Testis (tissue), 3 donors: ENCODE data around the gene IFT57. TPM values are rescaled to one million over a fixed set of nuclear protein-coding genes. Genes with fewer than 3 reads are reported as not detected.

ENCODE experiments used
- DNase-seq: peaks from one replicate; pipeline ENCODE4 v3.0.0-alpha.2; 2019
- H3K27ac ChIP-seq, 2 donors: fragments of 200-600 bp; sonication (generic); one replicate each; pipeline ENCODE4 v1.5.1; 2019
- H3K27me3 ChIP-seq: fragments of 200-600 bp; sonication (generic); one replicate; pipeline ENCODE4 v1.5.1; 2019
- H3K36me3 ChIP-seq: fragments of 200-600 bp; sonication (generic); one replicate; pipeline ENCODE4 v1.5.1; 2017; ENCODE audit warnings: low read depth; ENCODE audit errors: missing control alignments
- H3K4me1 ChIP-seq: fragments of 200-600 bp; sonication (generic); one replicate; pipeline ENCODE4 v1.5.1; 2019
- H3K4me3 ChIP-seq, 2 donors: fragments of 200-600 bp; sonication (generic); one replicate each; pipeline ENCODE4 v1.5.1; 2017 to 2019
- H3K9me3 ChIP-seq: fragments of 200-600 bp; sonication (generic); one replicate; pipeline ENCODE4 v1.5.1; 2017
- CTCF ChIP-seq, 3 experiments: fragments of 450-650 bp in 2 of 3; fragments of 200-600 bp in 1 of 3; sonication (generic) in 1 of 3; IDR thresholded peaks; one replicate each; pipeline ENCODE4 v1.5.1; 2016 to 2019; ENCODE audit warnings: antibody characterized with exemption in 3 of 3, mild to moderate bottlenecking in 2 of 3, moderate library complexity in 1 of 3
- POLR2A ChIP-seq: fragments of 450-650 bp; IDR thresholded peaks from one replicate; pipeline ENCODE4 v1.6.1; 2017; ENCODE audit warnings: antibody characterized with exemption, mild to moderate bottlenecking, moderate library complexity
- WGBS, 2 donors: methylation state at CpG; one replicate each; pipeline ENCODE4 v1.1.5; 2018; 5-methylcytosine and 5-hydroxymethylcytosine counted together
- intact Hi-C: fragments of 100-400 bp; cut with DNase I; formaldehyde crosslinking; loops from one replicate; pipeline ENCODE4 v1.15.1; 2023; ENCODE audit warnings: low total_unique reads
- polyA plus RNA-seq: library from polyadenylated mRNA; stranded (reverse); fragments of 350-450 nt; fragmentation: Illumina TruSeq; extraction: RNeasy Lipid Tissue Mini Kit (QIAGEN cat#74804); gene quantifications from one replicate; pipeline ENCODE4 v1.2.3, GENCODE V29; 2014; ENCODE audit warnings: low read depth, low replicate concordance; ENCODE audit not compliant: insufficient read depth
- total RNA-seq, 2 donors: library from RNA; depleted of rRNA; stranded (reverse); fragments of >200 nt; gene quantifications; one replicate each; pipeline ENCODE4 v1.2.3, GENCODE V29; 2016

IFT57 gene
- total and polyA plus RNA-seq, 3 donors from 2014 or later = 112 to 211 (median 185) TPM

- 93 to 96% methylated on average over 1 of the region's 1 CpG for WGBS, 2 donors
- H3K27me3 ChIP-seq = no peaks in the 10 kb centered on the region
Measured at GRCh38 chr3:108208831-108209230, 13.4 kb downstream of the IFT57 start.

GRCh38 chr3:108202834-108203233 lies 19.4 kb downstream of the IFT57 start:
- Histone ChIP-seq H3K36me3 (no peaks in the 10 kb centered on the region), H3K27me3 (no peaks in the 10 kb centered on the region), H3K27ac (no peak overlapping the region), H3K4me3 (no peak overlapping the region), H3K4me1 (no peaks in the 10 kb centered on the region), H3K9me3 (no peaks in the 10 kb centered on the region)
- TF ChIP-seq CTCF (IDR thresholded peaks at IDR 0.05) (no peak), POLR2A (no peak)
- intact Hi-C loops = no loop called here
- no peak for DNase-seq
- 85 to 92% methylated on average over 2 of the region's 2 CpGs for WGBS, 2 donors

More at GRCh38 chr3:108208831-108209230, 13.4 kb downstream of the IFT57 start:
- no peaks in the 10 kb centered on the region for H3K9me3 ChIP-seq
- TF ChIP-seq CTCF (IDR thresholded peaks at IDR 0.05) (no peak), POLR2A (no peak)
- no peaks in the 10 kb centered on the region for H3K4me1 ChIP-seq
- H3K27ac ChIP-seq = no peak overlapping the region
- no peak overlapping the region for H3K4me3 ChIP-seq
- DNase-seq = no peak
- H3K36me3 ChIP-seq = no peaks in the 10 kb centered on the region
- intact Hi-C loops = no loop called here

- no peaks in the 10 kb centered on the region for H3K4me1 ChIP-seq
- DNase-seq = no peak
- no peaks in the 10 kb centered on the region for H3K9me3 ChIP-seq
- H3K27ac ChIP-seq = no peak overlapping the region
- H3K36me3 ChIP-seq = no peaks in the 10 kb centered on the region
- intact Hi-C loops = no loop called here
- no peak overlapping the region for H3K4me3 ChIP-seq
- H3K27me3 ChIP-seq = no peaks in the 10 kb centered on the region
- TF ChIP-seq CTCF (IDR thresholded peaks at IDR 0.05) (no peak), POLR2A (no peak)
- WGBS, 2 donors = 91% methylated on average over 4 of the region's 4 CpGs
Measured at GRCh38 chr3:108202080-108202479, 20.1 kb downstream of the IFT57 start.

GRCh38 chr3:108201258-108201657 lies 21.0 kb downstream of the IFT57 start:
- Histone ChIP-seq H3K27me3 (no peaks in the 10 kb centered on the region), H3K36me3 (no peaks in the 10 kb centered on the region), H3K4me1 (no peaks in the 10 kb centered on the region), H3K27ac (no peak overlapping the region), H3K9me3 (no peaks in the 10 kb centered on the region), H3K4me3 (no peak overlapping the region)
- intact Hi-C loops = no loop called here
- no peak for TF ChIP-seq CTCF (IDR thresholded peaks at IDR 0.05)
- TF ChIP-seq POLR2A = no peak
- DNase-seq = no peak

- 92 to 100% methylated on average over 1 of the region's 1 CpG for WGBS, 2 donors
- intact Hi-C loops = no loop called here
- Histone ChIP-seq H3K4me3 (no peak overlapping the region), H3K36me3 (no peaks in the 10 kb centered on the region), H3K27me3 (no peaks in the 10 kb centered on the region), H3K9me3 (no peaks in the 10 kb centered on the region), H3K27ac (no peak overlapping the region), H3K4me1 (no peaks in the 10 kb centered on the region)
- TF ChIP-seq CTCF (IDR thresholded peaks at IDR 0.05) = no peak
- no peak for TF ChIP-seq POLR2A
- DNase-seq = no peak
Measured at GRCh38 chr3:108200578-108200977, 21.6 kb downstream of the IFT57 start.
